ENCODE measurements around the gene CCDC182.

The CCDC182 gene

DNA sequence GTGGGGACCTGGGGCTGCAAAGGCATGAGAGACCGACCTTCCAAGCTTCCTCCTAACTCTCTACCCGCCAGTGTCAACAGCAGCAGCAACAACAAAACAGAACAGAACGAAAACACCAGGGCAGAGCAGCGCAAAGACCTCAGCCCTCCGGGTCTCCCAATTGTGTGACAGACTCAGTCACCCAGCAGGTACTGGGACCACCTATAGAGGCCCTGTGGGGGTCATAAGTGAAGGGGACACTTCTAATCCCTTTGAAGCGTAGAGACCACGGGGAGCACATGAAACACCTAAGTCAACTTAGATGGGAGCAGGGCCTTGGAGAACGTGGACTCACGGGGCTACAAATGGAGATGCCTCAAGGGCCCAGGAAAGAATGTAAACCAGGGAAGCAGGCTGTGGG is 12.6 kb upstream of the CCDC182 start:
- Histone ChIP-seq H3K27me3 (no peaks in the 10 kb centered on the region), H3K36me3 (no peaks in the 10 kb centered on the region), H3K9me3 (no peaks in the 10 kb centered on the region), H3K4me3 (ENCODE audit: low read depth in 1 of 2, low read length in 1 of 2) (no peak overlapping the region), H3K27ac (no peak overlapping the region), H3K4me1 (ENCODE audit: control insufficient read depth in 1 of 2, insufficient read depth in 1 of 2, low read depth in 1 of 2, low read length in 1 of 2) (no peaks in the 10 kb centered on the region)
- TF ChIP-seq, protein P1, sequence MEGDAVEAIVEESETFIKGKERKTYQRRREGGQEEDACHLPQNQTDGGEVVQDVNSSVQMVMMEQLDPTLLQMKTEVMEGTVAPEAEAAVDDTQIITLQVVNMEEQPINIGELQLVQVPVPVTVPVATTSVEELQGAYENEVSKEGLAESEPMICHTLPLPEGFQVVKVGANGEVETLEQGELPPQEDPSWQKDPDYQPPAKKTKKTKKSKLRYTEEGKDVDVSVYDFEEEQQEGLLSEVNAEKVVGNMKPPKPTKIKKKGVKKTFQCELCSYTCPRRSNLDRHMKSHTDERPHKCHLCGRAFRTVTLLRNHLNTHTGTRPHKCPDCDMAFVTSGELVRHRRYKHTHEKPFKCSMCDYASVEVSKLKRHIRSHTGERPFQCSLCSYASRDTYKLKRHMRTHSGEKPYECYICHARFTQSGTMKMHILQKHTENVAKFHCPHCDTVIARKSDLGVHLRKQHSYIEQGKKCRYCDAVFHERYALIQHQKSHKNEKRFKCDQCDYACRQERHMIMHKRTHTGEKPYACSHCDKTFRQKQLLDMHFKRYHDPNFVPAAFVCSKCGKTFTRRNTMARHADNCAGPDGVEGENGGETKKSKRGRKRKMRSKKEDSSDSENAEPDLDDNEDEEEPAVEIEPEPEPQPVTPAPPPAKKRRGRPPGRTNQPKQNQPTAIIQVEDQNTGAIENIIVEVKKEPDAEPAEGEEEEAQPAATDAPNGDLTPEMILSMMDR (IDR thresholded peaks at IDR 0.05), result no peak

DNA sequence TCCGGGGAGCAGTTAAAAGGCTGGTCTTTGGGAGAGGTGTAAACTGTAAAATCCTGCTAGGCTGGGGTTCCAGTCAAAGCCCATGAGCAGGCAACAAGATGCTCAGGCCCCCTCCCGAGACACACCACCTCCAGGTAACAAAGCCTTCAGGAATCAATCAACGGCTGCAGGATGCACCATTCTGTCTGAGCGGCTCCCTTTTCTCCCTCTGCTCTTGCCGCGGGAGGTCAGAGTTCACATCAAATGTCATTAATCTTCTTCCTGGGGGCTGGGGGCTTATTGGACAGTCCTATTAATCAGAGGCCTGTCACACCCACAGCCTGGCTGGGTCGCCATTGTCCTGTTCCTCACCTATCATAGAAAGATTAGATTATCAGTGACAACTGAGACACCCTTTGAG is 11.9 kb upstream of the CCDC182 start:
- Histone ChIP-seq H3K4me1 (ENCODE audit: control insufficient read depth in 1 of 2, insufficient read depth in 1 of 2, low read depth in 1 of 2, low read length in 1 of 2) (peaks cover 2 to 5% of the 10 kb centered on the region in 2 experiments), H3K27me3 (no peaks in the 10 kb centered on the region), H3K27ac (no peak overlapping the region), H3K36me3 (no peaks in the 10 kb centered on the region), H3K4me3 (ENCODE audit: low read depth in 1 of 2, low read length in 1 of 2) (no peak overlapping the region), H3K9me3 (no peaks in the 10 kb centered on the region)
- TF ChIP-seq, protein P1 (IDR thresholded peaks at IDR 0.05), result no peak

DNA sequence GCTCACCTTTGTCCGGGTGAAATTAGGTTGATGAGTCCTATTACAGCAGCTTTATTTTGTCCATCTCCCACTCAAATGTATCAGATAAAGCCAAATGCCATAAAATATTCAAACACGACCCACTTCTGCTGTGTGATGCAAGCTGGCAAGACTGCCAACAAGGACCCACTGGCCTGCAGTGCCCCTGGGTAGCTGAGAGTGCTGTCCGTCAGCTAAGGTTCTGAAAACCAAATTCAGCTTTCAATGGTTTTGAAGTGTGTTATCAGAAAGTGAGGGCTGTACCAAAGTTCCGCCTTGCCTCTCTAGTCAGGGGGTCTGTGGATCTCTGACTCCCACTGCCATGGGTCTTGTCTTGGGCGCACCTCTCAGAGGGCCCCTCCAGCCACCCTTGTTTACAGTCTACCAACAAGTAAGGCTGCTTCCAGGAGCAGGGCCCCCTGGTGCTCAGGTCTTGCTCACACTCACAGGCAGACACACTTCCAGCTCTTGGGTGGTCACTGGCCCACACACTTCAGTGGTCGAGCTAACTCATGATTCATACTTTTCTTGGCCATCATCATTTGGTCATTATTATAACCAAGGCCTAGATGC is 10.5 kb upstream of the CCDC182 start:
- Histone ChIP-seq H3K9me3 (no peaks in the 10 kb centered on the region), H3K36me3 (no peaks in the 10 kb centered on the region), H3K4me3 (ENCODE audit: low read depth in 1 of 2, low read length in 1 of 2) (no peak overlapping the region), H3K27ac (no peak overlapping the region), H3K27me3 (no peaks in the 10 kb centered on the region), H3K4me1 (ENCODE audit: control insufficient read depth in 1 of 2, insufficient read depth in 1 of 2, low read depth in 1 of 2, low read length in 1 of 2) (peaks cover 16 to 19% of the 10 kb centered on the region in 2 experiments)
- TF ChIP-seq, protein P1 (IDR thresholded peaks at IDR 0.05), result no peak

DNA sequence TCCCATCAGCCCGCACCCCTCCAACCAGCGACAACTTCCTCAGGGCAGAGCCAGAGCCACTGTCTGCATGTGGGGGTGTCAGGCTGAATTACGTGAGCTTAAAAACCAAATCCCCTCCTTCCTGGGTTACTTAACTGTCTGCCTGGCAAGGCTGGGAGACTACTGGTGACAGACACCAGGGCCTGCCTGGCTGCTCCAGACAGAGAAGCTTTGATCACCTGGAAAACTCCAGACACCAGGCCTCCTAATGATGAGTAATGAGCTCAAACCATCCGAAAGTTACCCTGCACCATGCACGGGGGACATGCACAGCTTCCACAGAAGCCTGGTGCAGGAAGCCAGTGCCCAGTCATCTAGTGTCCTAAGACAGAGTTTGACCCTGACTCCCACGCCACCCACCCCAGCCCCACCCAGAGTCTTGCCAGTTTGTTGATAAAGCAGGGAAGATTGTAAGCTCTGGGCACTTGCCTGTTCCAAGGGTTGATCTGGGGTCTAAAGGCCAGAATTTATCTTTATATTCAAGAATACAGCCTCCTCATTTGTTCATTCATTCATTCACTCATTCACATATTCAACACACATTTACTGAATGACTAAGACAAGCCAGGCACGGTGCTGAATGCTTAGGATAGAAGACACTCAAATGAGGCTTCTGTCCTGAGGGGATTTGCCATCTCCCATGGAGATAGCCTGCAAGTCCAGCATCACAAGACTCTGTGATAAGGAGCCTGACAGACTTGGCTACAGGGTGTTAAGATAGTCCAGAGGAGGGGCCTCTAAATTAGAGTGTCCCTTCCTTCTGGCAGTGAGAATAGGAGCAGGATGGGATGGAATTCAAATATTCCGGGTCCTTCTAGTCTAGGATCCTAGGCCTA is 7.2 kb upstream of the CCDC182 start:
- H3K36me3 ChIP-seq, result no peaks in the 10 kb centered on the region
- no peaks in the 10 kb centered on the region for H3K9me3 ChIP-seq
- no peaks in the 10 kb centered on the region for H3K27me3 ChIP-seq
- H3K4me3 ChIP-seq (ENCODE audit: low read depth in 1 of 2, low read length in 1 of 2), result no peak overlapping the region
- TF ChIP-seq, protein P1 (IDR thresholded peaks at IDR 0.05), result no peak
- peaks cover 28 to 30% of the 10 kb centered on the region in 2 experiments for H3K4me1 ChIP-seq (ENCODE audit: control insufficient read depth in 1 of 2, insufficient read depth in 1 of 2, low read depth in 1 of 2, low read length in 1 of 2)
- no peak overlapping the region for H3K27ac ChIP-seq

DNA sequence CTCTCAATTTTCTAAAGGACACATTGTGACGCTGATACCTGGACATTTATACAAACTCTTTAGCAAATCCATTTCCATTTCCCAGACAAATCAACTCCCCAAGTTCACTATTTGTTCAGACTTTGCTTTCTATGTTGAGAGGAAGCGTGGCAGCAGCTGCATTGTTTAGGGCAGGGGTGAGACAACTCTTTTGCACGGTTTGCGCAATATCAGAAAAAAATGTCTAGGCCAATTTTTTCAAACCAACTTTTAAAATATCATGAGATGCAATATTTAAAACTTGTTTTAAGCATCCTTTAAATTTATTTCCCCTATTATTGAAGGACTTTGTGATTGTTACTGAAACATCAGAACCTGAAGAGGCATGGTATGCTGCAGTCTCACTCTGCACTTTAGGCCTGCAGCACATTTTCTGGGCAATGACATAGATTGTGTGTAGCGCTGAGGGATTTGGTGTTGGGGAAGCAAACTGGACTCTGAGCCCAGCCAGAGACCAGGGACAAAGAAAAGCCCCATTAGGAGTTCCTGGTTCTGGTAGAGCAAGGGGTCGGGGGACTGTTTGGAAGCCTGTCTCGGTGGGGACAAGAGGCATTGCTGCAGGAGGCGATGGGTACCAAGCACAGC is 6.4 kb upstream of the CCDC182 start:
- TF ChIP-seq, protein P1 (IDR thresholded peaks at IDR 0.05), result no peak
- Histone ChIP-seq H3K9me3 (no peaks in the 10 kb centered on the region), H3K4me1 (ENCODE audit: control insufficient read depth in 1 of 2, insufficient read depth in 1 of 2, low read depth in 1 of 2, low read length in 1 of 2) (peaks cover 28 to 30% of the 10 kb centered on the region in 2 experiments), H3K36me3 (no peaks in the 10 kb centered on the region), H3K27me3 (no peaks in the 10 kb centered on the region), H3K27ac (no peak overlapping the region), H3K4me3 (ENCODE audit: low read depth in 1 of 2, low read length in 1 of 2) (no peak overlapping the region)
